Right ventricle myocardium inferior (tissue), 1 donor: ENCODE measurements around the gene CNGA3. TPM values are rescaled to one million over a fixed set of nuclear protein-coding genes. Genes with fewer than 3 reads are reported as not detected.

Experiments
- ATAC-seq: fragments of 200-7000 bp; cut with Tn5 transposase; one replicate; pipeline ENCODE4 v1.9.1; 2020; ENCODE audit warnings: mild to moderate bottlenecking, moderate library complexity
- DNase-seq: peaks from one replicate; pipeline ENCODE4 v3.0.0; 2021; ENCODE audit errors: missing footprints
- intact Hi-C: fragments of 100-400 bp; cut with DNase I; formaldehyde crosslinking; loops from one replicate; pipeline ENCODE4 v1.11.0; 2022
- total RNA-seq: library from RNA; stranded (reverse); fragmentation: NEBNext Ultra II Directional; extraction: Animal tissue kit (Norgen Biotek cat#: 25700); gene quantifications from one replicate; pipeline ENCODE4 v1.2.1, GENCODE V29; 2021
- donor health status: DM: no; HTN: yes; CAD: no; lungs with severe emphysema.

The CNGA3 gene
- total RNA-seq, 1 donor from 2014 or later = not detected

- DNase-seq (no peak), ATAC-seq (no peak)
- intact Hi-C loops = no loop called here
Measured at GRCh38 chr2:98372579-98372978, 26.3 kb downstream of the CNGA3 start.

GRCh38 chr2:98374286-98374685 lies 28.0 kb downstream of the CNGA3 start:
- DNase-seq (no peak), ATAC-seq (no peak)
- intact Hi-C loops = no loop called here

DNA sequence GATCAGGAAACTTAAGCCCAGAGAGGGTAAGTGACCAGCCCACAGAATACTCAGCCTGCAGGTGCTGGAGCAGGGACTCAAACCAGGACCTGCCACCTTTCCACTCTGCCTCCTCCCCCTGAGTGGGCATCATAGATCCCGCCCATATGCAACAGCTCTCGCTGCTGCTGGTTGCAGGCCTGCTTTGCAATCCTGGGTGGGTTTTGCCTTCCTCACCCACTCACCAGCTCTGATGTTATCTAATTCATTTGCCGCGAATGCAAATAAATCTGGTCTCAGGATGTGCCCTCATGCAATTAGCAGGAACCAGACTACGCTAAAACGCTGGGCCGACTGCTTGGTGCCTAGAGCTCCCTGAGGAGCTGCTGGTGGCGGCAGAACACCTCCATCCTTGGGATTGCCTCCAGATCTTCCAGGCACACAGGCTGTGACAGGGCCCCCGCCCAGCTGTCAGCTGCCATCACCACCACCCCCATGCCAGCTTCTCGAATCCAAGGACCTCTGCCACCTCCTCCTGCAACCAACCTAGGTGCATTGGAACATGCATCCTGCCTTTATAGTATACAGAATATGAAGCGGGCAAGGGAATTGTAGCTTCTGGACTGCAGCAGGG lies 28.8 kb downstream of the CNGA3 start:
- DNase-seq (no peak), ATAC-seq (no peak)
- intact Hi-C loops = no loop called here

DNA sequence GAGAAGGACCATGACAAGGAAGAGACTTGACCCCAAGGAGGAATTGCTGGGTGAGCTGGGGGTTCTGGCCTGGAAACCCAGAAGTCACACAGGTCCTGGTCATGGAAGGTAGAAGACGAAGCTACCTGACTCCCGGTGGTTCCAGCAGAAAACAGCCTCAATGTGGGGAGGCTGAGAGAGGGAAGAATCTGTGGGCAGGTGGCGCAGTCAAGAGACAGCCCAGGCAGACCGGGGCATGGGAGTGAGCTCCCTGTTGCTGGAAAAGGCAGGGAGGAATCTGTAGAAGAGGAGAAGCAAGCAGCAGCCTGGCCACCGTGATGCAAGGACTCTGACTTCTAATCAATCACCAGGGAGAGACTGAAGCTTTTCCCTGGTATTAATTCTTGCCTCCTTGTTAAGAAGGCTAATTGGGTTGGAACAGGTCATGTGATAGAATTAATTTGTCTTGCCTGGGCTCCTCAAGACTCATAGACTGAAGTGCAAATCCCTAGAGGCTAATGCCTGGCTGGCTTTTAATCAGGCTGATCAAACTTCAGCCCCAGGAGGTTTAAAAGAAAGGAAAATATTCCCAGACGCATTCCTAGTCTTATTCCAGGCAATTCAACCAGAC lies 30.1 kb downstream of the CNGA3 start:
- no peak for ATAC-seq
- no peak for DNase-seq

DNA sequence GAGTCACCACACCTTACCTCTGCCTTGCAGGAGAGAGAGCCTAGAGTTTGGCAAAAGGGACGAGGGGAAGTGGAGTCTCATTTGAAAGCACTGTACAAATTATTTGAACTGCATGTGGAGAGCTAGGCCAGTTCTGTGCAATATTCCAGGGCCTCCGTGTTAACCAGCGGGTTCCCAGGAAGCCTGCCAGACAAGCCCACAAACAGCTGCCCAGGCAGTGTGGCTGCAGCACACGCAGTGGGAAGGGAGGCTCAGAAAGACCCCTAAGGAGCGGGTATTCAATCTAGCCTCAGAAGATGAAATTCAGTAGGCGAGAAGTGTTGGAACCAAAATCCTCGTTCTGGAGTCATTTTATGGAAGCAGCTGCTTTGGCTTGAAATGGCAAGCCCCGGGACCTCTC lies 30.7 kb downstream of the CNGA3 start:
- intact Hi-C loops = no loop called here
- no peak for ATAC-seq
- no peak for DNase-seq

More for the DNA sequence above, 30.1 kb downstream of the CNGA3 start:
- intact Hi-C loops = no loop called here

DNA sequence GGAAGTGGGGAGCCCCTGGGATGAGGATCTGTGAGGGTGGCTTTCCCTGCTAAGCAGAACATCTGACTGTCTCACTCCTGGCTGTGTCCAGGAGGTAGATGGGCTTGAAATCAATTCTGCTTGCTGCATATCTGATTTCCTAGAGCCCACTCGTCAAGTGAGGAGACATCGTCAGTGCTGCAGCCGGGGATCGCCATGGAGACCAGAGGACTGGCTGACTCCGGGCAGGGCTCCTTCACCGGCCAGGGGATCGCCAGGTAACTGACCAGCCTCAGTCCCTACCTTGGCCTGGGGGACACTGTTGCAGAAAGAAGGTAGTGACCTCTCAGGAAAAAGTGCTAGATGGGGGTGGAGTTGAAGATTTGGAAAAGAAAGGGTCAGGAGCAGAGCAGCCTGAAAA lies 31.3 kb downstream of the CNGA3 start:
- intact Hi-C loops = no loop called here
- ATAC-seq = no peak
- no peak for DNase-seq

DNA sequence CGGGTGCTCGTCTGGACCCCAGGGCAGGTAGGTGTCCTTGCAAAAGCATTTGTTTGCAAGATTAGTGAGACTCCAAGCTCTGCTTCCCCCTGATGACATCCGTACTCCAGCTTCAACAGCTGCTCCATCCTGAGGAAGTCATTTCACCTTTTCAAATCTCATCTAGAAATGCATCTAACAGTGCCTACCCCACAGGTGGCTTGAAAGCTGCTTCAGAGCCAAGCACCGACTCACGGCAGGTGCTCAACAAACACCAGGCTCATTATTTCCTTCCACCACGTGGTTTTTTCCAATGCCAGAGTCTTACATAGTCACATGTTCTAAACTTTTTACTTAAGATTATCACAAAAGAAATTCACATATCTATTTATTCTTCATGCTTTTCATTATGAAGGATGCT lies 31.9 kb downstream of the CNGA3 start:
- no peak for ATAC-seq
- no peak for DNase-seq
- intact Hi-C loops = no loop called here

- intact Hi-C loops = no loop called here
- DNase-seq (no peak), ATAC-seq (peak; percentile 92)
Measured at GRCh38 chr2:98378901-98379300, 32.6 kb downstream of the CNGA3 start.

DNA sequence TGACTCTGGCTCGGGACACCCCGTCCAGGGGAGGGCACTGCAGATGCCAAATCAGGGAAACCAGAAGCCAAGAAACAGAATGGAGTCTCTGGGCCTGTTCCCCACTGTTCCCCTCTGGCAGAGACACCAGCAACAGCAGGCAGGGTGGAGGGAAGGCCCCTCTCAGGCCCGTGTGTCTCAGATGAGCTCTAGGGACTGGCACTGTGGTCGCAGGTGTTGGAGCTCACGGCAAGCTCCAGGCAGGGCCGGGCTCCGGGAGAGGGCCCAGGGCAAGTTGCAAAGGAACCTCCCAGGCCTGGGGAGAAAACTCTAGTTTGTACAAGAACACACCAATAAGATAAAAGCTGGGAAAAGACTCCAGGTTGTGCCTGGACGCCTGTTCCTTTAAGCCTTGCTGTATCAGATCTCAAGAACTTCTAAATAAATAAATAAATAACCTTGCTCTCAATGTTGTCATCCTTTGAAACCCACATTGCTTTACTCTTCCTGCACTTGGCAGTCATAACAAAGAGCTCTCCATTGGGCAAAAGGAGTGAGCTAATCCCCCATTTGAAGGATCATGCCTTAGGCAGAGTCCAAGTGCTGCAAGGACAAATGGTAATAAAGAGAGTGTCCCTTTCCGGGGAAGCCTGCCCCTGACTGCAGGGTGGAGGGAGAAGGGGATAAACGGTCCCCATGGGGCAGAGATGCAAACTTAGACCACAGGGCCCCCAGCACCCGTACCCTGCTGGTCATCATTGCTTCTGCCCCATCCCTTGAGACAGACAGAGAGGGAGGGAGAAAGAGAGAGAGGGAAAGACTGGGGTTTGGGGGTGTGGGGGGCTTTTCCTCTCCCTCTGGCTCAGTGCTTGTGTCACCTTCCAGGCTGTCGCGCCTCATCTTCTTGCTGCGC lies 33.3 kb downstream of the CNGA3 start:
- ATAC-seq (no peak), DNase-seq (no peak)
- intact Hi-C loops = no loop called here

GRCh38 chr2:98380203-98380535 lies 33.9 kb downstream of the CNGA3 start:
- DNase-seq = no peak
- intact Hi-C loops = no loop called here
- ATAC-seq = no peak

DNA sequence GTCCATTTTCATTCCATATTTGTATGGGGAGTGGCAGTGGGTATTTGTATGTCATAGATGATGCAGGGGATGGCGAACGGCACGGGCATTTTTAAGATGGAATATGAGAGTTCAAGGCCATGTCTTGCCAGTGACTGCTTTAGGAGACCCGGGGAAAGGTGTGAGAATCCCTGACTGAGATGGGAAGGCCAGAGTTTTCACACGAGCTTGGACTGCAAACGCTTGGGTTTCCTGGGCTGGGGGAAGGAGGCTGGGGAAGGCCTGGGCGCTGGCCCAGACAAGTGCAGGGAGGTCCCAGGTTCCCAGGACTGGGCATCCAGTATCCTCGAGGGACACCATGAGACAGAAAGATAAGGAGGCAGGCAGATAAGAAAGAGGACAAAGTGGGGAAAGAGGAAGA lies 35.2 kb downstream of the CNGA3 start:
- DNase-seq (no peak), ATAC-seq (no peak)
- intact Hi-C loops = no loop called here

- intact Hi-C loops = no loop called here
- DNase-seq = no peak
- ATAC-seq = no peak
Measured at GRCh38 chr2:98382086-98382485, 35.8 kb downstream of the CNGA3 start.

- ATAC-seq = no peak
- intact Hi-C loops = no loop called here
Measured at GRCh38 chr2:98382739-98383138, 36.5 kb downstream of the CNGA3 start.

DNA sequence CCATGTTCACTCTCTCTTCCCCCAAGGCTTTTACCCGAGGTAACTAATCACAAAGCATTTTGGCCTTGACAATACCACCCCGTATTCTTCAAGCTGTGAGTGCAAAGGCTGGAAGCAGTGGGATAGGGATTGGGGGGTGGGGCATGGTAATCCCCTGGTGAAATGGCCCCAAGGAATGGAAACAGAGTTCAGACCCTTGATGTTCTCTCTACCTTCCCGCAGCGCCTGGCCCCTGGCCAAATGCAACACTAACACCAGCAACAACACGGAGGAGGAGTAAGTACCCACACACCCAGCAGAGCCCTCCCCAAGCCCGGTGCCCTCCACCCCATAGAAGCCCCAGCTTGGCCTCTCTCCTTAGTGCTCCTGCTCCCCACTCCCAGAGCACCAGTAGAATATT lies 36.9 kb downstream of the CNGA3 start:
- ATAC-seq = no peak
- intact Hi-C loops = no loop called here
- no peak for DNase-seq

More at GRCh38 chr2:98382739-98383138, 36.5 kb downstream of the CNGA3 start:
- DNase-seq = no peak

DNA sequence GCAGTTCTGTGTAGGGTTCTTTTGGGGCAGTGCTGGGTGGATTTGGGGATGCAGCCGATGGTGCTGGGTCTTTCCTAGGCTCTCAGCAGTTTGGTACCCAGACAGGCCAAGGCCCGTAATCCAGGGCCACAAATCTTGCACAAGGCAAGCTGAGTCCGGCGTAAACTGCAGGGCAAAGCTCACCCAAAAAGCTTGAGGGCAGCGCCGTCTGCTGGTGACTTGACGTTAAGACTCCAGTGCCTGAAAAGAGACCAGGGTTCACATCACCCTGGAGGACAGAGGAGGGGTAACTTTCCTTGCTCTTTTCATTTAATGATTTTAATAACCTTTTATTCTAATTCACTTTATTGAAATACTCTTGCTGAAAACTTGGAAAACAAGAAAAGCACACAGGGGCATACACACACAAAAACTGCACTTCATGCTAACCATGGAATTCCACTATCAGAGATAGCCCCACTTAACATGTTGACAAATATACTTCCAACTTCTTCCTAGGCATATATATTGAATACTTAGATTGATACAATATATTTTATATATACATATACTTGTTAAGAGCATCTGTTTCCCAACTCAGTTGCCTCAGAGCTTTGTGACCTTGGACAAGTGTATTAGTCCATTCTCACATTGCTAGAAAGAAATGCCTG lies 38.9 kb downstream of the CNGA3 start:
- intact Hi-C loops = loop anchor here (2.0 kb wide), 3 partner anchors 578 to 684 kb away; no protein-coding TSS in a partner anchor
- peak; percentile 62 for ATAC-seq
- peak; percentile 83 for DNase-seq

DNA sequence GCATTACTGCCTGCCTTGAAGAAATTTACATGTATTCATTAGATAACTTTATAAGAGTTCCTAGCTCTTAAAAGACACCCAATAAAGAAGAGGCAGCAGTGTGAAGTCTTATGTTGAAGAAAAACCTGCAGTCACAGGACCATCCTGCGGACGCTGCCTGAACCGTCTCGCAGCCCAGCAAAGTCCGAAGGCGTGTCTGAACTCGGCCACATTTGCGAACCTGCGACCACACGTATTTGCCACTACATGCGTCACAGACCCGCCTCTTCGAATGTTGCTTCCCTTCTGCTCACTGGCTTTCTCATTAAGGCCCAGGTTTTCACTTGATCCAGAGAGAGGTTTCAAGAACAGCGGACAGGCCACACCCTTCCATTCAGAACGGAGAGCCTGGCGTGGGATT lies 41.2 kb downstream of the CNGA3 start:
- ATAC-seq = no peak
- intact Hi-C loops = no loop called here
- DNase-seq = no peak

GRCh38 chr2:98388081-98388480 lies 41.8 kb downstream of the CNGA3 start:
- DNase-seq = no peak
- intact Hi-C loops = no loop called here
- ATAC-seq = no peak

DNA sequence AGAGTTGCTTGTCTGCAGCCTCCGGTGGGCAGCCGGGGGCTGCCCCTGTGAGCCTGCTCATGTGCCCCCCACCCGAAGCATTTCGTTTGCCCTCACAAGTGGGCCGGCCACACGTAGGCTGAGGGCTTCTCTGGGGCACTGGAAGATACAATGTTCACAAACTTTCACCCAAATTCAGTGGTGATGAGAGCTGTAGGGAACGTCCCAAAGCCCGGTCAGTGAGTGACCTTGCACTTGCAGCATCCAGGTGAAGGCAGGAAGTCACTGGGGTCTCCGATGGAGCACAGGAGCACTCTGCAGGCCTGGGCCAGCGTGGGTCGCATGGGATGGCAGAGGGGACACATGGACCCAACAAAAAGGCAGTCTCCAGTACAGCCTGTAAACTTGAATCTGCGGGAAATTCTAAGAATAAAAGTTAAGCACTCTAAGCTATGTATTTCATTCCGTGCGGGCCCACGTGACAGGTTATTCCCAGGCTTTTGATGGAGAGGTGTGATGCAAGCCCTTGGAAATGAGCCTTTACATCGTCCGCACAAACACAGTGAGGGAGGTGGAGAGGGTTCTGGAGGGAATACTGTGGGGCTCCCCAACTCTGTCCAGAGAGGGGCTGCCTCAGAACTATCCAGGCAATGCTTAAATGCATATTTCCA lies 42.5 kb downstream of the CNGA3 start:
- no peak for ATAC-seq
- intact Hi-C loops = no loop called here
- DNase-seq = no peak

DNA sequence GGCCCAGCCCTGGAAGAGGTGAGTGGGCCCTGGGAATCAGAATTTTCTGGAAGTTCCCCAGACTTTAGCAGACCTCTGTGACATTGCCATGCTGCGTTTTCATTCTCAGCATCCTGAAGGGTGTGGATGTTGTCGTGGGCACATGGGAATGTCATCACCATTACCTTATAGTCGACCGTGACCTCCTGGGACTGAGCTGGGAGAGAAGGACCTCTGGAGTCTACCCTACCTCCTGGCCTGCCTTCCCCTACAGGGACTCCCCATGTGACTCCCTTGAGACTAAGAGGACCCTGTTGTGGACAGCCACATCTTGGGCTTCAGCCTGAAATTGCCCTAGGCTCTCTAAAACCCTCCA lies 43.0 kb downstream of the CNGA3 start:
- intact Hi-C loops = no loop called here
- no peak for DNase-seq
- ATAC-seq = peak; percentile 11
